ENCODE results near the gene MON1A.
"Not testable (repeated sequence)": the region's sequence is repeated elsewhere in the genome, so short reads cannot be mapped to it uniquely, and the experiment has no call there.

The MON1A gene

DNA sequence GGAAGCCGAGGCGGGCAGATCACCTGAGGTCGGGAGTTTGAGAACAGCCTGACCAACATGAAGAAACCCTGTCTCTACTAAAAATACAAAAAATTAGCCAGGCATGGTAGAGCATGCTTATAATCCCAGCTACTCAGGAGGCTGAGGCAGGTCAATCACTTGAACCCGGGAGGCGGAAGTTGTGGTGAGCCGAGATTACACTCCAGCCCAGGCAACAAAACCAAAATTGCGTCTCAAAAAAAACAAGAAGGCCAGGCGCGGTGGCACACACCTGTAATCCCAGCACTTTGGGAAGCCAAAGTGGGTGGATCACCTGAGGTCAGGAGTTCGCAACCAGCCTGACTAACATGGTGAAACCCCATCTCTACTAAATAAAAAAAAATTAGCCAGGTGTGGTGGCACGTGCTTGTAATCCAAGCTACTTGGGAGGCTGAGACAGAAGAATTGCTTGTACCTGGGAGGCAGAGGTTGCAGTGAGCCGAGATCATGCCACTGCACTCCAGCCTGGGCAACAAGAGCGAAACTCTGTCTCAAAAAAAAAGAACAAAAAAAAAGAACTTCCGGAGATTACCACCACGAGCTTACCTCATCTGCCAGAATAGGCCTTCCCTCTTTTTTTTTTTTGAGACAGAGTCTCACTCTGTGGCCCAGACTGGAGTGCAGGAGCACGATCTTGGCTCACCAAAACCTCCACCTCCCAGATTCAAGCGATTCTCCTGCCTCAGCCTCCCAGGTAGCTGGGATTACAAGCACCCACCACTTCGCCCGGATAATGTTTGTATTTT is 11.6 kb downstream of the MON1A start:
- not testable (repeated sequence) for DNase-seq (ENCODE audit: low read depth in 1 of 2, low spot score in 1 of 2)

DNA sequence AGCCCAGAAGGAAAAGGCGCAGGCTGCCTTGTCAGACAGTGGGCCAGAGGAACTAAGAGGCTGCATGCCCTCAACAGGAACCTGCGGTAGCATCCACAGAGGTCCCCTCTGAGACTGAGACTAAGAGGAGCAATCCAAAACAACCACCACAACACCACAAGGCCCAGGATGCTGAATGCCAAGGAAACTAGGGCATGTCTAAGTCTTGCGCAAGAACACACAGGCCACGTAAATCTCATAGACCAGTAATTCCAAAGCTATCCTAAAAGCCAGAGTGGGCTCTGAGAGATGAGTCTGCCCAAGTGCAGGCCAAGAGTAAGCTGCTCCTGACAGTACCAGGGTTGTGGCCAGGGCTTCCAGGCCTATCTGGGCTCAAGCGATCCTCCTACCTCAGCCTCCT is 12.9 kb downstream of the MON1A start:
- DNase-seq (ENCODE audit: low read depth in 1 of 2, low spot score in 1 of 2) = no peak

DNA sequence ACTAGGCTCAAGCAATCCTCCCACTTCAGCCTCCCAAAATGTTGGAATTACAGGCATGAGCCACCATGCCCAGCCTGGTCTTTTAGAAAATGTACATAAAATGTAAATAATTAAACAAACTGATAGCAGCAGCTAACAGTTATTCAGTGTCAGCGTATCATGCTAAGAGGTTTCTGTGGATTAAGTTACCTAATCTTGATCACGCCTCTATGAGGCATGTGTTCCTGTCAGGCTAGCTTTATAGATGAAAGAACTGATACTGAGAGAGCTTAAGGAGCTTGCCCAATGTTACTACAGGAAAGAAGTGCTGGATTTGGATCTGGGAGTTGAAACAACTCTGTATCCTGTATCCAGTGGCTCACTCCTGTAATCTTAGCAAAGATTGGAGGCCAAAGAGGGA is 14.7 kb downstream of the MON1A start:
- DNase-seq (ENCODE audit: low read depth in 1 of 2, low spot score in 1 of 2) = no peak

DNA sequence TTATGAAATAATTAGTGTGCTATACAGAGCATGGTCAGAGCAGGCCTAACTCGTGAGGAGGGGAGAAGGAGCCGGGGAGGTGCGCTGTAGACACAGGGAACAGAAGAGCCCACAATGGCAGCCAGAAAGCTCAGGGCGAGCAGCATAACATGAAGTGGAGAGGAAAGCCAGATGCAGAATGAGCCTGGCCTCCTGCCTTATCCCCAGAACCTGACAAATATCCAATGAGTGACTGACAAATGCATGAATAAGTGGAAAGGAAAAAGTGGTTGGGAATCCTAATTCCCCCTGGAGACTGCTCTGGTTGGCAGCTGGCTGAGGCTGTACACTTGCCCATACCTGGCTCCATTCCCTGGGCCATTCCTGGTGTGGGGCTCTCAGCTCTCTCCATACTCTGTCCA is 16.7 kb downstream of the MON1A start:
- no peak for DNase-seq (ENCODE audit: low read depth in 1 of 2, low spot score in 1 of 2)

DNA sequence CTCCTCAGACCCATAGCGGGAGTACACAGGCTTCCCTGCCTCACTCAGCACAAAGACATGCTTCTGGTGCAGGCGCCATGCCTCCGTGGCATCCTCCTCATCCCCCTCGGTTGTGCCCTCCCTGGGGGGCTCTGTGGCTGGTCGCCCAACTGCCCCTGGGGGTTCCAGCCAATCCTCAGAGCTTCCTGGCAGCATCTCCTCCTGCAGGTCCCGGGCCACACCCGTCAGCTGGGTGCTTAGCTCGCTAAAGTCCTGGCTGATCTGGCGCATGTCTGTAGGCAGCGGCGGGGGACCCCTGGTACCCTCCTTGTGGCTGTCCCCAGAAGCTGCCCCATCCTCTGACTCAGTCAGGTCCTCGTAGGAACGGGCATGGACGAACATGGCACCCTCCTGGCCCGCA is 18.0 kb downstream of the MON1A start:
- DNase-seq (ENCODE audit: low read depth in 1 of 2, low spot score in 1 of 2) = no peak

DNA sequence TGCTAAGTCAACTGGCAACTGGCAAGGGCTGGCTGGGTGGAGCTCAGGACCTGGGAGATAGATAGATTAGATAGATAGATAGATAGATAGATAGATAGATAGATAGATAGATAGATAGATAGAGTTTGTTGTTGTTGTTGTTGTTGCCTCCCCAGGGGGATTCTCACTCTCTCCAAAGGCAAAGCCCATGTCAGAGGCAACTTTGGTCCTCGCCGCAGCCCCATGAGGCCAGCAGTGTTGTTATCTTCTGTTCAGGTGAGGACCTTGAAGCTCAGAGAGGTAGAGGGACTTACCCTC is 18.5 kb downstream of the MON1A start:
- no peak for DNase-seq (ENCODE audit: low read depth in 1 of 2, low spot score in 1 of 2)

DNA sequence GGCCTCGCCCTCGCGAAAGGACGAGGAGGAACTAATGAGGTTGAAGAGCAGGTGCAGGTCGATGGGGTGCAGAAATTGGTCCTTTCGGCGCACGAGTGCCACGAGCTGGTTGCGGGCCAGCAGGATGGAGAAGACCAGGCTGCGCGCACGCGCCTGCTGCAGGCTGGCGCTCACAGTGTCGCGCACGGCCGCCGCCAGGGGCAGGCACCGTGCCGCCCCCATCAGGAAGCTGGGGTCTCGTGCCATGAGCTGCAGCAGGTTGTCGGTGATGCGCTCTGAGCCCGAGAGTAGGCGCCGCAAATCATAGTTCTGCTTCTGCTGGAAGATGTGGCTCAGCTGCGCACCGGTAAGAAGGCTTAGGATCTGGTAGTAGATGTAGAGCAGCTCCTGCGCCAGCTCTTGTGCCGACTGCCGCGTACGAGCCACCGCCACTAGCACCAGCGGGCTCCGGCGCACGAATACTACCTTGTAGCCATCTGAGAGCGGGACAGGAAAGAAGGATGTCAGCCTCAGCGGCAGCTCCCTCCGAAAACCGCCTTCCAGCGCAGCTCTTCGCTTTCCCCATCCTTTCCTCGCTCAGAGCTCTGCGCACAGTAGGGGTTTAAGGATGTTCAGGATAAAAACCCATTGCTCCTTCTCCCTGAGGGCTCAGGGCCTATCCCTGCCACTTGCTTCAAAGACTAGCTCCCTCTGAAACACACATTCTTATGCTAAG is 19.0 kb downstream of the MON1A start:
- DNase-seq (ENCODE audit: low read depth in 1 of 2, low spot score in 1 of 2) = no peak

DNA sequence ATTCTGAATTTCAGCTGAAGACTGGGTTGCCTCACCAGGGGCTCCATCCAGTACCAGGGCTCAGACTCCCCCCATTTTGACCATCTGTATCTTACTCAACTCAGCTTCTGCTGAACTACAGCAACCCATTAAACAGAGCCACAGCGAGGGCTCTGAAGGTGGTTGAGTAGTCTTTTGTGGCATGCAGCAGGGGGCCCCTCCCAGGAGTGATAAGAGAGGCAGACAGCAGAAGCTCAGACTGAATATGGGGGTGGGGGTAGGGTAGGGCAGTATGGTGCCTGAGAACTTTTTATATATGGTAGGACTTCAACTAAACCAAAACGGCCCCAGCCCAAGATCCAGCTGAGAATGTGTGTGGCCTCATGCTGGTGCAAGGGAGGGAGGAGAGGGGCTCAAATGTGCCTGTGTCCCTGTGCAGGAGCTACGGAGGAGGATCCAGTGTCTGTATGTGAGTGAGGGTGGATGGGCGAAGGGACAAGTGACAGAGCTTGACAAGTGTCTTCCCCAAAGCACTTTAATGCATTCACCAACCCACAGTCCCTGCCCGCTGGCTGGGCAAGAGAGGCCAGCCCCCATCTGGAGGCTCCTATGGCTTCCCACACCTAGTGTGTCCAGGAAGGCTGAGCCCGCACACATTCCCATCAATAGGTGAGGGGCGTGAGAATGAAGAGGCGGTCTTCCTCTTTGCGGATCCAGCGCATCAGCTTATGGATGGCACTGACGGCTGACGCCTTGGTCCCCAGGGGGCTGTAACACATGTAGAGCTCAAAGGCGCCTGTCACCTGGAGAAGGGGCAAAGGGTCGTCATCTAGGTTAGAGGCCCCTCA is 21.0 kb downstream of the MON1A start:
- no peak for DNase-seq (ENCODE audit: low read depth in 1 of 2, low spot score in 1 of 2)

DNA sequence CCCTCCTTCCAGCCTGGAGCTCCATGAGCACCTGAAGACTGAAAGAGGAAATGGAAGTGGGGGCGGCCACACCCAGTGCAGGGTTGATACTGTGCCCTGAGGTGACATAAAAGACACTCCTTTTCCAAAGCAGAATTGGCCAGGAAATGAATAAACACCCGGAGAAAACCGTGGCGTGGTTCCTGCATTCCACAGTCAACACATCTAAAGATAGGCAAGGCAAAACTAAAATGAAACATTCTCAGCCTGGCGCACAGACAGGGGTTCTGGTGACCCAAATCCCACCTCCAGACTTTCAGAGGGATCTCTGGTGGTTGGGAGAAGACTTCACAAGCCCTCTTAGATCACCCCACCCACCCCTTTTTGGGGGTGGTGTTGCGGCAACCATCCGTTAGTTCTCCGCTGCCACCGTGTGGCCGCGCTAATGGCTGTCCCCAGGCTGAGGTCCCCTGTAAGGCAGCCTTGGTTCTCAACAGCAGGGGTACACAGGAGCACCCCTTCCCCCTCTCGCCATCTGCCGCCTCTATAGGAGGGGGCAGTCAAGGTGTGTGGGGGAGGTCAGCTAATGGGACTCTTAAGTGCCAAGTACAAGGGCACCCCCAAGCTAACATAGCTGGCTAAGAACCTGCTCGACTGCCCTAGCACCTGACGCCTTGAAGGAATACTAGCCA is 23.4 kb downstream of the MON1A start:
- peak in 1 of 2 donors; percentile 11 for DNase-seq (ENCODE audit: low read depth in 1 of 2, low spot score in 1 of 2)

DNA sequence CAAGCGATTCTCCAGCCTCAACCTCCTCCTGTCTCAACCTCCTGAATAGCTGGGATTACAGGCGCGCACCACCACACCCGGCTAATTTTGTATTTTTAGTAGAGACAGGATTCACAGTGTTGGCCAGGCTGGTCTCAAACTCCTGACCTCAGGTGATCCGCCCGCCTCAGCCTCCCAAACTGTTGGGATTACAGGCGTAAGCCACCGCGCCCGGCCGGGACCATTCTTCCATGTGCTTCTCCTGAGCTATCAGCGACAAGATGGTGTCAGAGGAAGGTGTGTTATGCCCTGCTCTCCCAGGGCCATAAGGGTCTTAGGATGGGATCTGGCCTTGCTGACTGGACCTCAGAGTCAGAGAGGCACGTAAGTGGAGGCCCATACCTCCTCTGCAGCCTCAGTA is 25.2 kb downstream of the MON1A start:
- DNase-seq (ENCODE audit: low read depth in 1 of 2, low spot score in 1 of 2) = not testable (repeated sequence)

DNA sequence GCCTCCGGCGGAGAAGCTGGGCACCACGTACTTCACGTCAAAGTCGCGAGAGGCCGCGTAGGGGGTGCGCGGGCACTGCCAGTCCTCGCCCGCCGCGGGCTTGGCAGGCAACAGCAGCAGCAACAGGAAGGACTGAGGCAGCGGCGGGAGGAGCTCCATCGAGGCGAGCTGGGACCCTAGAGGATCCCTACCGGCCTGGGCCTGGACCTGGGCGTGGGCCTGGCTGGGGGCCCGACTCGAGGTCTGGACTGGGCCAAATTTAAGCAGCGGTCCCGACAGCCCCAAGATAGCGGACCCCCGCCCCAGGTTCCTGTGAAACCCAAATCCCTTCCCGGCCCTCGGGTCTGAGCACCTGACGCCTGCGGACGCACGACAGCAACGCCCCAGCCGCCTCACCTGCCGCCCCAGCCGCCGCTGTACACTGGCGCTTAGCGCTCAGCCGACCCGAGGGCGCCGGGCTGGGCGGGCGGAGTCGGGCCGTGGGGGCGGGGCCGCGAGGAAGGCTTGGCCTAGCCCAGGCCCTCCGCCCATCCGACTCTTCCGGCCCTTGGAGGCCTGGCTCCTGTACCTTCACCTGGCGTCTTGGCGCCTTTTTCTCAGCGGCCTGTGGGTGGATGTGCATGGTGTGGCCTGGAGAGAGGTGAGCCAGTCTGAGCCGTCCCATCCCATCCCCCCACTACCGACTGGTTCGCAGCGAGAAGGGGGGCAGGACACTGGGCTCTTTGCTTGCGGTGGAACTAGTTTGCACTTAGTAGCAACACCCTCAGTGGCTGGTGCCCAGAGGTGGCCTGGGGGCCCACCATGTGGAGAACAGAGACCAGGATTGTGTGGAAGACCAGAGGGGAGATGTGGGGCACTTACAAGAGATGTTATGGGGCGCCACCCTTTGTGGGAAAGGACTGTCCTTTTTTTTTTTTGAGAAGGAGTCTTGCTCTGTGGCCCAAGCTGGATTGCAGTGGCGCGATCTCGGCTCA is 25.9 kb downstream of the MON1A start, which contains the start of gene MST1R:
MST1R (minus strand) TSS at position 423 of the 974 bp plus-strand sequence; CDS start at position 159, 264 bp downstream.
- DNase-seq (ENCODE audit: low read depth in 1 of 2, low spot score in 1 of 2) = peak; percentile 67 to 68

DNA sequence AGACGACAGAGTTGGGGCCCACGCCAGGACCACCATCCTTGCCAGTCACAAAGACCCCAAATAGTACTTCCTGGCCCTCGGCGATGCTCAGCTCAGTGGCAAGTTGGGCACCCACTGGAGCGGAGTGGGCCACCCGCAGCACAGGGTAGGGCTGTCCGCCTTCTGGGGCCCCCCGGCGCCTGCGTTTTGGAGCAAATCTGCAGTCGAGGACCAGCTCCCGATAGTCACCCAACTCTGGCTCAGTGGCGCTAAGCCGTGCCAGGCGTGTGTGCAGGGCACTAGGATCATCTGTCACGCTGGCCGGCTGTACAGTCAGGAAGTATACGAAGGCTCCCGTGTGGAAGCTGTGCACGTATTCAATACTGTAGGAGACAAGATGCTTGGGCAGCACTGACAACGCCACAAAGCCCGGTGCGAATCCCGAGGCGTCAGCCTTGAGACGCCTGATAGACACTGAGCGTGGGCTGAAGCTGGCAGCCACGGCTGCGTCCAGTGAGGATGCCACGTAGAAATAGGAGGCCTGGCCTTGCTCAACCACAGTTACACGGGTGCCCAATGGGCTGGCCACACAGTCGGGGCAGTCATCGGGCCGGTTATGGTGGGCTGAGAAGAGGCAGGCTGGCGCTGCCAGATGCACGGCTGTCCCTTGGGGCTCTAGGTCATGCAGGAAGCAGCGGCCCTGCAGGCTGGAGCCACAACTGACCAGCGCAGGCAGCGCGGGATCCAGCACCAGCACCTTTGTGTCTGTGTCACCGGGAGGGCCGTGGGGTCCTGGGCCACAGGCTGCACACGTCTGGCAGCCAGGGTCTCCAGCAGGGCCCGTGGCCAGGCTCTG is 26.9 kb downstream of the MON1A start:
- DNase-seq (ENCODE audit: low read depth in 1 of 2, low spot score in 1 of 2) = no peak

DNA sequence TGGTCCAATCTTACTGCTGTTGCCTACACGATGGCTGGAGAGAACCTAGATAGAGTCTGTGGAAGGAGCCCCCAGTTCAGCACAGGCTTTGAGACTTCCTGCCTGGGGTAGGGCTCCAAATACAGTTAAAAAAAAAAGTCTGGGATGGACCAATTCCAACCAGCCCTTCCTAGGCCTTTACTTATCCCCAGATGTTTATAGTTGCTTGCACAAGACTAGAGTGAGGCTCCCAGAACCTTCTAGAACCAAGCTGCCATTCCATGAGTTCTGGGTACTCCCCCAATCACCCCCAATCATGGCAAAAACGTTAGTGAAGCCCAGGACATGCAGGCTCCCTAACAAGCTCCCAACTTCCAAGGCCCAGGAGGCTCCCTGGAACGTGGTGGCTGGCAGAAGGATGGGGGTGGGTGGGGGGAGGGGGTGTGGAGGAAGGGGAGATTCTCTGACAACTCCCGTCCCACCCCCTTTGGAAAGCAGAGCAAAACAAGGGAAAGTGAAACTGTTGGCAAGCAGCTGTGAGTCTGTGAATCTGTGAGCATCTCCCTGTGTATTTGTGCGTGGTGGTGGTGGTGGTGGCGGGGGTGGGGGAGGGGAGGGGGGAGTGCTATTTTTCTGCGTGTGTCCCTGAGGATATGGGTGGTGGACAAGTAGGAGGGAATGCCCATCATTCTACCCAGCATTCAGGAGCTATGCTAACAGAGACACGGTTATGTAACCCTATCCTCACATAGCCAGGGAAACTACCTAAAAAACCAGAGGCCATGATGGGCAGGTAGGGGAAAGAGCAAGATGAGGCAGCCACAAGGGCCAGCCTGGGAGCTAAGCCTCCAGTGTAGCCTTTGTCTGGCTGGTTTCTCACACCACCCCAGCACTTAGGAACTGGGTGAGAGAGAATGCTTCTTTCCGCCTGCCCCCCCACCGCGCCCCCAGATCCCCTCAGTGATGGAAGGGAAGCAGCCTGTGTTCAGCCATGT is 28.0 kb downstream of the MON1A start:
- no peak for DNase-seq (ENCODE audit: low read depth in 1 of 2, low spot score in 1 of 2)

DNA sequence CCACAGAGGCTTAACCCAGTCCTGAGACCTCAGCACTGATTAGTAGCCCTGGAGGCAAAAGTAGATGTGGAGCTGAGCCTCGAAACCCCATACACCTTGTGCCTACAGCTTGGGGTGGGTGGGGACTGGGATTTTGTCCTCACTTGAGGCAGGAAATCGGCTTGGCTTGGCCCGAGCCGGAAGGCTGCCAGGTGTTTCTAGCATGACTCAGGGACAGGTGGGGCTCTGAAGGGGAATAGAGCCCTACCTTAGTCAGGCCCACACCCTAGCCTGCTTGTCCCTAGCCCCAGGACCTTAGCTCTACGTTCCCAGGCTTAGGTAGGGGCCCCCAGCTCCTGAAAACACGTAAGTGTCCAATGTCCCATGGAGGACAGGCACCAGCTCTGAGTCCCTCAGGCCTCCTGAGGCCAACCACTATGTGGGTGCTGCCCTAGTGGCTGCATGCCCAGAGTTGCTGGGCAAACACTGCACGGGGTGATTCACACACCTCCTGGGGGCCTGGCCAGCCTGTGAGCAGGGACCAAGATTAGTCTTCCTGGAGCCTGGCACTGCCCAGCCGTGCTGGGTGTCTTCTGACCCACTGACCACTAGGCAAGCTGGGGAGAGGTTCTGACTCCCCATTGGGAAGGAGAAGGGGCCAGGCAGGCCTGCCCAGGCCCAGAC is 29.0 kb downstream of the MON1A start:
- DNase-seq (ENCODE audit: low read depth in 1 of 2, low spot score in 1 of 2) = no peak

DNA sequence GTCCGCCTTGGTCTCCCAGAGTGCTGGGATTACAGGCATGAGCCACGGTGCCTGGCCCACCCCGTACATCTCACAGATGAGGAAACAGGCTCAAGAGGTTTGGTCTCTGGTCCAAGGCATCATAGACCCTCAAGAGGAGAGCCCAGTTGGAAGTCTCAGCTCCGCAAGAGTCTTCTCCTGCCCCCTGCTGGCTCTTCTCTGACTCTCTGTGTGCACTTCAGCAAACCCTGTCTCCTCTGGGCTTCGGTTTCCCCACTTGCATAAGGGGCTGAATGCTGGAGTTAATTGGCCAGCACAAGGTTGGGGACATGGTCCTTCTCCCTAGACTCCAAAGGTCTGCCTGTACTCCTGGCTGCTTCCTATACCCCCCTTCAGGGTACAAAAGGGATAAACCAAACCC is 29.8 kb downstream of the MON1A start:
- DNase-seq (ENCODE audit: low read depth in 1 of 2, low spot score in 1 of 2) = no peak

DNA sequence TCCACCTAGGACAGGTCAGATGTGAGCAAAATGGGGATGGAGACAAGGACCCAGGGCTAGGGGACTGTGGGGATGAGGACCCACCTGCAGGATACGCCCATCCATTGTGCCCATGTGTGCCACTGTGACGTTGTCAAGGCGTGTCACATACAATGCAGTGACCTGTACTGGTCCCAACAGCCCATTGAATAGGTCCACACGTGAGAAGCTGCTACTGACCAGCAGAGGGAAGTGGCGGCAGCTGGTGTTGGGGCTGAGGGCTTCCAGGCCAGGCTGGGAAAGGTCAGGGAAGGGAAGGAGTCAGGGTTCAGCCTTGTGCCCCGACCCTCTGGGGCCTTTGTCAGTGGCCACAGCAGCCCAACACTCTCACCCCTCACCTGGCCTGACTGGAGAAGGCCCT is 30.6 kb downstream of the MON1A start:
- no peak for DNase-seq (ENCODE audit: low read depth in 1 of 2, low spot score in 1 of 2)

DNA sequence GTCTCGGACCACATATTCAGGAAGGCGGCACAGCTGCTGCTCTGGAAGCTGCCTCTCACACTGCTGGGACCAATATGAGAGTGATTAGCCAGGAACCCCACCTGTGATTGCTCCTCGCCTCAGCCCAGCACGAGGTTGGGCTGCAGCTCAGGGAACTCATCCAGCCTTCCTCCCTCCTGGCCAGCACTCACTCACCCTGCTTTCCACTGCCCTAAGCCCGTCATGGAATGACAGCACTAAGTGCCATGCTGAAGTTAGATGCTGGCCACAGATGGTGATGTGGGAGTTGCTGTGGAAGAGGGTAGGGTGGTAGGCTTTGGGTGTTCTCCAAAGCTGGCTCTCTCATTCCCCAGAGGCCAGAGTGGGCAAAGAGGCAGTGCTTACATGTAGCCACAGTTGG is 33.3 kb downstream of the MON1A start:
- DNase-seq (ENCODE audit: low read depth in 1 of 2, low spot score in 1 of 2) = no peak

DNA sequence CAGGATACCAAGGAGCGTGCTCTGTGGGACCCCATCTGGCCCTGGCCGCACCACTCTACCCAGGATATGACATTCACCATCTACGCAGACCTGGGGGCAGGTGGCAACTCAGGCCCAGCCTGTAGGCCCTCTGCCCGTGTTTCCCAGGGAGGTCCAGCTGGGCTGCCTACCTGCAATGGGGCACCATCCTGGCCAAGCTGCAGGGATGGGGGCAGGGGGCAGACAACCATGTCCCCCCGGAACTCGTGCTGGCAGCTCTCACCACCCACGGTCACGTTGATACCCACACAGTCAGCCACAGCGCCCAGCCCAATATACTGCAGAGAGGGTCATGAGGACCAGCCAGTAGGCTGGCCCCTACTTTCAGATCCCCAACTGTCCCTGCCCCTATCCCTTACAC is 33.8 kb downstream of the MON1A start:
- DNase-seq (ENCODE audit: low read depth in 1 of 2, low spot score in 1 of 2) = no peak

Measured in activated T-helper 1 cell treated with anti-CD3 and anti-CD28 coated beads, Interleukin-2, amount 50 U/mL, for 16 hours (primary cell).